Thyroid gland (tissue), 4 donors: ENCODE data around the gene PPP5C.

Experiments
- POLR2A ChIP-seq, 2 donors: fragments of 450-650 bp; IDR thresholded peaks; one replicate each; pipeline ENCODE4 v1.6.1; 2017; ENCODE audit warnings: antibody characterized with exemption in 2 of 2, mild to moderate bottlenecking in 2 of 2, moderate library complexity in 1 of 2
- TF ChIP-seq, protein P1 (sequence below), 6 experiments: fragments of 200-600 bp in 3 of 6; fragments of 450-650 bp in 3 of 6; sonication (generic) in 3 of 6; IDR thresholded peaks; one replicate each; pipeline ENCODE4 v1.5.1; 2016 to 2019; ENCODE audit warnings: antibody characterized with exemption in 6 of 6, mild to moderate bottlenecking in 2 of 6, inconsistent platforms in 1 of 6, moderate library complexity in 1 of 6

DNA sequence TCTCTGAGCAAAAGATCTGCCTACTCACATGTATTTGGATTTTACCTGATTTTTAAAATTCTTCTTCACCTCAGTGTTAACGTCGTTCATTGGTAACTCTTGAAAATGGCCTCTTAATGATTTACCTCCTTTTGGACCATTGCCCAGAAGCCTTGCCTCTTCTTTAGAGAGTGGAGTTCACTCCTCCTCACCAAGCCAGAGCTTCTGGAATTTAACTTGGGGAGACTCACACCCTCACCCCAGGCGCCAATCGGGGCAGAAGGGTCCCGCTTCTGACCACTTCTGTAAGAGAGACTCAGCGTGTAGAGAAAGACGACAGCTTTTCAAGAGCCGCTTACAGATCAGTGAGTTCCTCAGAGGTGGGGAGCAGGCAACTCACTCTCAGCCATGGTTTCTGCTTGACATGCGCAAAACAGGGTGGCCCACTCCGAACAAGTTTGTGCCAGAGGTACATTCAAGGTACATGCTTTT is 79.2 kb downstream of the PPP5C start:
- TF ChIP-seq, protein P1, sequence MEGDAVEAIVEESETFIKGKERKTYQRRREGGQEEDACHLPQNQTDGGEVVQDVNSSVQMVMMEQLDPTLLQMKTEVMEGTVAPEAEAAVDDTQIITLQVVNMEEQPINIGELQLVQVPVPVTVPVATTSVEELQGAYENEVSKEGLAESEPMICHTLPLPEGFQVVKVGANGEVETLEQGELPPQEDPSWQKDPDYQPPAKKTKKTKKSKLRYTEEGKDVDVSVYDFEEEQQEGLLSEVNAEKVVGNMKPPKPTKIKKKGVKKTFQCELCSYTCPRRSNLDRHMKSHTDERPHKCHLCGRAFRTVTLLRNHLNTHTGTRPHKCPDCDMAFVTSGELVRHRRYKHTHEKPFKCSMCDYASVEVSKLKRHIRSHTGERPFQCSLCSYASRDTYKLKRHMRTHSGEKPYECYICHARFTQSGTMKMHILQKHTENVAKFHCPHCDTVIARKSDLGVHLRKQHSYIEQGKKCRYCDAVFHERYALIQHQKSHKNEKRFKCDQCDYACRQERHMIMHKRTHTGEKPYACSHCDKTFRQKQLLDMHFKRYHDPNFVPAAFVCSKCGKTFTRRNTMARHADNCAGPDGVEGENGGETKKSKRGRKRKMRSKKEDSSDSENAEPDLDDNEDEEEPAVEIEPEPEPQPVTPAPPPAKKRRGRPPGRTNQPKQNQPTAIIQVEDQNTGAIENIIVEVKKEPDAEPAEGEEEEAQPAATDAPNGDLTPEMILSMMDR (IDR thresholded peaks at IDR 0.05): no peak
- no peak for TF ChIP-seq POLR2A (IDR thresholded peaks at IDR 0.05)
